Liver (tissue), 9 donors: ENCODE data around the gene EML2. TPM values are rescaled to one million over a fixed set of nuclear protein-coding genes. Genes with fewer than 3 reads are reported as not detected.

Source experiments
- DNase-seq: peaks from one replicate; pipeline ENCODE4 v3.0.0-alpha.2; 2017; ENCODE audit warnings: low spot score
- H3K27ac ChIP-seq, 2 donors: one replicate each; pipeline ENCODE4 v1.7.0; 2013; ENCODE audit warnings: inconsistent platforms in 2 of 2, low read length in 2 of 2, control low read depth in 1 of 2, low read depth in 1 of 2, mild to moderate bottlenecking in 1 of 2
- H3K27me3 ChIP-seq, 4 donors: one replicate each; pipeline versions ENCODE4 v1.6.1 to v1.7.0; 2013; ENCODE audit warnings: low read length in 3 of 4, inconsistent platforms in 1 of 4, mild to moderate bottlenecking in 1 of 4, moderate library complexity in 1 of 4; ENCODE audit not compliant: control insufficient read depth in 4 of 4, insufficient read depth in 4 of 4
- H3K36me3 ChIP-seq, 4 donors: one replicate each; pipeline versions ENCODE4 v1.6.1 to v1.7.0; 2013; ENCODE audit warnings: low read length in 3 of 4, mild to moderate bottlenecking in 3 of 4, low read depth in 1 of 4, moderate library complexity in 1 of 4; ENCODE audit not compliant: control insufficient read depth in 4 of 4, insufficient read depth in 3 of 4
- H3K4me1 ChIP-seq, 4 donors: one replicate each; pipeline versions ENCODE4 v1.6.1 to v1.7.0; 2013; ENCODE audit warnings: low read length in 3 of 4, mild to moderate bottlenecking in 3 of 4, moderate library complexity in 1 of 4; ENCODE audit not compliant: control insufficient read depth in 4 of 4, insufficient read depth in 4 of 4
- H3K4me3 ChIP-seq, 3 donors: one replicate each; pipeline versions ENCODE4 v1.6.1 to v1.7.0; 2013; ENCODE audit warnings: low read length in 3 of 3, control low read depth in 1 of 3, low read depth in 1 of 3, mild to moderate bottlenecking in 1 of 3
- H3K9ac ChIP-seq, 2 donors: one replicate each; pipeline ENCODE4 v1.7.0; 2013; ENCODE audit warnings: low read length in 2 of 2, mild to moderate bottlenecking in 2 of 2, moderate library complexity in 2 of 2, control low read depth in 1 of 2, low read depth in 1 of 2
- H3K9me3 ChIP-seq, 4 donors: one replicate each; pipeline versions ENCODE4 v1.6.1 to v1.7.0; 2013; ENCODE audit warnings: low read length in 3 of 4; ENCODE audit not compliant: control insufficient read depth in 4 of 4
- EGR1 ChIP-seq, 2 donors: IDR thresholded peaks; 2 replicates each; pipeline ENCODE4 v1.6.1; 2016 to 2018; ENCODE audit warnings: antibody characterized with exemption in 2 of 2, low read depth in 2 of 2
- FOXA1 ChIP-seq: IDR thresholded peaks from 2 replicates; pipeline ENCODE4 v1.6.1; 2016; ENCODE audit warnings: antibody characterized with exemption
- FOXA2 ChIP-seq: IDR thresholded peaks from 2 replicates; pipeline ENCODE4 v1.6.1; 2016; ENCODE audit warnings: antibody characterized with exemption
- GABPA ChIP-seq, 2 donors: IDR thresholded peaks in 1 of 2; conservative IDR thresholded peaks in 1 of 2; 2 replicates each; pipeline ENCODE4 v1.6.1; 2016; ENCODE audit warnings: antibody characterized with exemption in 2 of 2, mild to moderate bottlenecking in 1 of 2, moderate library complexity in 1 of 2
- HNF4A ChIP-seq, 2 donors: conservative IDR thresholded peaks; 2 replicates each; pipeline ENCODE4 v1.6.1; 2016; ENCODE audit warnings: antibody characterized with exemption in 2 of 2, mild to moderate bottlenecking in 2 of 2
- HNF4G ChIP-seq: IDR thresholded peaks from 2 replicates; pipeline ENCODE4 v1.6.1; 2016; ENCODE audit warnings: antibody characterized with exemption
- JUND ChIP-seq, 2 donors: IDR thresholded peaks; 2 replicates each; pipeline ENCODE4 v1.6.1; 2016; ENCODE audit warnings: antibody characterized with exemption in 2 of 2
- NR2F2 ChIP-seq: IDR thresholded peaks from 2 replicates; pipeline ENCODE4 v1.6.1; 2016; ENCODE audit warnings: antibody characterized with exemption
- RAD21 ChIP-seq, 2 donors: IDR thresholded peaks; 2 replicates each; pipeline ENCODE4 v1.6.1; 2016; ENCODE audit warnings: antibody characterized with exemption in 2 of 2, mild to moderate bottlenecking in 2 of 2
- RXRA ChIP-seq, 2 donors: IDR thresholded peaks; 2 replicates each; pipeline ENCODE4 v1.6.1; 2017 to 2018; ENCODE audit warnings: antibody characterized with exemption in 2 of 2, mild to moderate bottlenecking in 1 of 2
- SP1 ChIP-seq: IDR thresholded peaks from 2 replicates; pipeline ENCODE4 v1.6.1; 2018; ENCODE audit warnings: antibody characterized with exemption, mild to moderate bottlenecking
- TAF1 ChIP-seq: conservative IDR thresholded peaks from 2 replicates; pipeline ENCODE4 v1.6.1; 2016; ENCODE audit warnings: antibody characterized with exemption, mild to moderate bottlenecking
- YY1 ChIP-seq: IDR thresholded peaks from 2 replicates; pipeline ENCODE4 v1.6.1; 2016; ENCODE audit warnings: antibody characterized with exemption, mild to moderate bottlenecking
- WGBS: extraction: QIAGEN DNeasy Blood & Tissue Kit; methylation state at CpG from one replicate; pipeline ENCODE4 v1.1.7; 2013; 5-methylcytosine and 5-hydroxymethylcytosine counted together
- polyA plus RNA-seq, 2 donors: library from polyadenylated mRNA; stranded (reverse) in 1 of 2; unstranded in 1 of 2; fragments of 200-250 nt in 1 of 2; fragments of >200 nt in 1 of 2; fragmentation: Nextera tagmentation in 1 of 2; extraction: Ambion mirVana in 1 of 2; gene quantifications; one replicate each; pipeline versions ENCODE4 v1.2.1 to v1.2.3, GENCODE V29; 2013 to 2015
- total RNA-seq, 2 donors: library from RNA; depleted of rRNA; stranded (reverse); fragments of >200 nt; gene quantifications; one replicate each; pipeline ENCODE4 v1.2.3, GENCODE V29; 2014
- TF ChIP-seq, protein P1 (sequence below): IDR thresholded peaks from 2 replicates; pipeline ENCODE4 v1.6.1; 2016; ENCODE audit warnings: antibody characterized with exemption
- TF ChIP-seq, protein P2 (sequence below): fragments of 150-350 bp; IDR thresholded peaks from 2 replicates; pipeline ENCODE4 v1.5.1; 2017; ENCODE audit warnings: improper control_type of control experiment, low read depth, low read length; ENCODE audit not compliant: missing input control
- TF ChIP-seq, protein P3 (sequence below): IDR thresholded peaks from 2 replicates; pipeline ENCODE4 v1.6.1; 2016; ENCODE audit warnings: antibody characterized with exemption, mild to moderate bottlenecking
- TF ChIP-seq, protein P4 (sequence below): IDR thresholded peaks from 2 replicates; pipeline ENCODE4 v1.6.1; 2016; ENCODE audit warnings: antibody characterized with exemption
- TF ChIP-seq, protein P5 (sequence below): IDR thresholded peaks from 2 replicates; pipeline ENCODE4 v1.6.1; 2016; ENCODE audit warnings: antibody characterized with exemption
- donor health status: healthy.
- donor health status: healthy.
- donor health status: healthy.
- donor health status: healthy.
- donor health status: healthy.

Gene EML2
- total and polyA plus RNA-seq, 4 donors = 1.1 to 10.4 (median 9.0) TPM

DNA sequence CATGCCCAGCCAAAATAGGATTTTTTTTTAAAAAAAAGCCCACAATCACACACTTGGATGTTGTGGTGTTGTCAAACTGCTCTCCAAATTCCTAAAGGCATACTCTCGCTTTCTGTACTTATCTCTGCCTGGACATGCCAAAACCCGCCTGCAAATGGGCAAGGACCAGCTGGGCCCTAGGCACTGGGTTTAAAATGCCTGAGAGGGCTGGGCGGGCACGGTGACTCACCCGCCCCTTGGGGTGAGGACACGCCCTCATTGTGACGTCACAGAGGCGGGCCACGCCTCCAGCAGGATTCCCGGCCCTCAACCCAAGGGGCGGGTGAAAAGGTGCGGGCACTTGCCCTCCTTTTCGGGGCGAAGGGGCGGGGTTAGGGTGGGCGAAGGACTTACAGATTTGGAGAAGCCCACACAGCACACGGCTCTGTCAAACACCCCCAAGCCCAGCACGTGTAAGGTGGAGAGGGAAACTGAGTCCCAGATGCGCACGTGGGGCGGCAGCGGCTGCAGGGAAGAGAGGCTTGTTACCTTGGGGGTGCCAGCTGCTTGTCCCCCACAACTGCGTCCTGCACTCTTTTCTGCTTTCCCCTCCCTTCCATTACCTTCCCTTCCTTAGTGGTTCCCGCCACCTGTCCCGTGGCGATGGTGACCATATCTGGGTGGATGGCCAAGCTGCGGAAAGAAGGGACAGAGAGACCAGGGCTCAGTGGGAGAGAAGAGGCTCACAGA lies 6.6 kb downstream of the EML2 start:
- H3K4me3 ChIP-seq = no peak overlapping the region
- H3K27me3 ChIP-seq = no peaks in the 10 kb centered on the region
- TF ChIP-seq SP1 (no peak), JUND (IDR thresholded peaks at IDR 0.05) (peak; percentile 31 to 36)
- WGBS = 66% methylated on average over 27 of the region's 27 CpGs
- DNase-seq = peak; percentile 57
- no peak overlapping the region for H3K27ac ChIP-seq
- H3K4me1 ChIP-seq = no peaks in the 10 kb centered on the region
- peaks cover 0 to 7% (median 3%) of the 10 kb centered on the region in 4 donors for H3K36me3 ChIP-seq
- H3K9ac ChIP-seq = no peak overlapping the region
- H3K9me3 ChIP-seq = no peaks in the 10 kb centered on the region

DNA sequence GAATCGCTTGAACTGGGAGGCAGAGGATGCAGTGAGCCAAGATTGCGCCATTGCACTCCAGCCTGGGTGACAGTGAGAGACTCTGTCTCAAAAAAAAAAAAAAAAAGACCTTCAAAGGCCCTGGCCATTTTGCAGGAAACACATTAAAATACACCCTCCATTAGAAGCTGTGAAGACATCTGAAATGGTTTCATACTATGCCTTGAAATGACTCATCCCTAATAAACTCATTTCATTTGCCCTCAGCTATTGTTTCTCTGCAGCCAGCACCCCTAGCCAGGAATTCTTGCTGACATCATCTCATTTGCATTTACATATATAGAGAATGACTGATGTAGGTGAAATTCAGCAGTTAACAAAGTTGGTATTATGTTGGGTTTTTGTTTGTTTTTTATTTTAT lies 8.7 kb downstream of the EML2 start:
- no peak overlapping the region for H3K9ac ChIP-seq
- no peaks in the 10 kb centered on the region for H3K27me3 ChIP-seq
- peaks cover 0 to 7% (median 3%) of the 10 kb centered on the region in 4 donors for H3K36me3 ChIP-seq
- H3K4me3 ChIP-seq = no peak overlapping the region
- WGBS = 88% methylated on average over 2 of the region's 2 CpGs
- TF ChIP-seq TAF1 = no peak
- no peak for TF ChIP-seq NR2F2
- TF ChIP-seq GABPA (IDR thresholded peaks at IDR 0.05 in 1 of 2, conservative IDR thresholded peaks at IDR 0.05 in 1 of 2) = no peak
- no peak for TF ChIP-seq HNF4G
- no peak for TF ChIP-seq RXRA (IDR thresholded peaks at IDR 0.05)
- no peak for TF ChIP-seq FOXA2
- no peak for TF ChIP-seq JUND (IDR thresholded peaks at IDR 0.05)
- TF ChIP-seq RAD21 (IDR thresholded peaks at IDR 0.05) = no peak
- no peak for TF ChIP-seq FOXA1
- TF ChIP-seq, protein P1, sequence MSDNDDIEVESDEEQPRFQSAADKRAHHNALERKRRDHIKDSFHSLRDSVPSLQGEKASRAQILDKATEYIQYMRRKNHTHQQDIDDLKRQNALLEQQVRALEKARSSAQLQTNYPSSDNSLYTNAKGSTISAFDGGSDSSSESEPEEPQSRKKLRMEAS = no peak
- TF ChIP-seq YY1 = no peak
- TF ChIP-seq HNF4A (conservative IDR thresholded peaks at IDR 0.05) = no peak
- TF ChIP-seq, protein P2, sequence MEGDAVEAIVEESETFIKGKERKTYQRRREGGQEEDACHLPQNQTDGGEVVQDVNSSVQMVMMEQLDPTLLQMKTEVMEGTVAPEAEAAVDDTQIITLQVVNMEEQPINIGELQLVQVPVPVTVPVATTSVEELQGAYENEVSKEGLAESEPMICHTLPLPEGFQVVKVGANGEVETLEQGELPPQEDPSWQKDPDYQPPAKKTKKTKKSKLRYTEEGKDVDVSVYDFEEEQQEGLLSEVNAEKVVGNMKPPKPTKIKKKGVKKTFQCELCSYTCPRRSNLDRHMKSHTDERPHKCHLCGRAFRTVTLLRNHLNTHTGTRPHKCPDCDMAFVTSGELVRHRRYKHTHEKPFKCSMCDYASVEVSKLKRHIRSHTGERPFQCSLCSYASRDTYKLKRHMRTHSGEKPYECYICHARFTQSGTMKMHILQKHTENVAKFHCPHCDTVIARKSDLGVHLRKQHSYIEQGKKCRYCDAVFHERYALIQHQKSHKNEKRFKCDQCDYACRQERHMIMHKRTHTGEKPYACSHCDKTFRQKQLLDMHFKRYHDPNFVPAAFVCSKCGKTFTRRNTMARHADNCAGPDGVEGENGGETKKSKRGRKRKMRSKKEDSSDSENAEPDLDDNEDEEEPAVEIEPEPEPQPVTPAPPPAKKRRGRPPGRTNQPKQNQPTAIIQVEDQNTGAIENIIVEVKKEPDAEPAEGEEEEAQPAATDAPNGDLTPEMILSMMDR = no peak
- TF ChIP-seq, protein P3, sequence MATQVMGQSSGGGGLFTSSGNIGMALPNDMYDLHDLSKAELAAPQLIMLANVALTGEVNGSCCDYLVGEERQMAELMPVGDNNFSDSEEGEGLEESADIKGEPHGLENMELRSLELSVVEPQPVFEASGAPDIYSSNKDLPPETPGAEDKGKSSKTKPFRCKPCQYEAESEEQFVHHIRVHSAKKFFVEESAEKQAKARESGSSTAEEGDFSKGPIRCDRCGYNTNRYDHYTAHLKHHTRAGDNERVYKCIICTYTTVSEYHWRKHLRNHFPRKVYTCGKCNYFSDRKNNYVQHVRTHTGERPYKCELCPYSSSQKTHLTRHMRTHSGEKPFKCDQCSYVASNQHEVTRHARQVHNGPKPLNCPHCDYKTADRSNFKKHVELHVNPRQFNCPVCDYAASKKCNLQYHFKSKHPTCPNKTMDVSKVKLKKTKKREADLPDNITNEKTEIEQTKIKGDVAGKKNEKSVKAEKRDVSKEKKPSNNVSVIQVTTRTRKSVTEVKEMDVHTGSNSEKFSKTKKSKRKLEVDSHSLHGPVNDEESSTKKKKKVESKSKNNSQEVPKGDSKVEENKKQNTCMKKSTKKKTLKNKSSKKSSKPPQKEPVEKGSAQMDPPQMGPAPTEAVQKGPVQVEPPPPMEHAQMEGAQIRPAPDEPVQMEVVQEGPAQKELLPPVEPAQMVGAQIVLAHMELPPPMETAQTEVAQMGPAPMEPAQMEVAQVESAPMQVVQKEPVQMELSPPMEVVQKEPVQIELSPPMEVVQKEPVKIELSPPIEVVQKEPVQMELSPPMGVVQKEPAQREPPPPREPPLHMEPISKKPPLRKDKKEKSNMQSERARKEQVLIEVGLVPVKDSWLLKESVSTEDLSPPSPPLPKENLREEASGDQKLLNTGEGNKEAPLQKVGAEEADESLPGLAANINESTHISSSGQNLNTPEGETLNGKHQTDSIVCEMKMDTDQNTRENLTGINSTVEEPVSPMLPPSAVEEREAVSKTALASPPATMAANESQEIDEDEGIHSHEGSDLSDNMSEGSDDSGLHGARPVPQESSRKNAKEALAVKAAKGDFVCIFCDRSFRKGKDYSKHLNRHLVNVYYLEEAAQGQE = no peak
- TF ChIP-seq, protein P4, sequence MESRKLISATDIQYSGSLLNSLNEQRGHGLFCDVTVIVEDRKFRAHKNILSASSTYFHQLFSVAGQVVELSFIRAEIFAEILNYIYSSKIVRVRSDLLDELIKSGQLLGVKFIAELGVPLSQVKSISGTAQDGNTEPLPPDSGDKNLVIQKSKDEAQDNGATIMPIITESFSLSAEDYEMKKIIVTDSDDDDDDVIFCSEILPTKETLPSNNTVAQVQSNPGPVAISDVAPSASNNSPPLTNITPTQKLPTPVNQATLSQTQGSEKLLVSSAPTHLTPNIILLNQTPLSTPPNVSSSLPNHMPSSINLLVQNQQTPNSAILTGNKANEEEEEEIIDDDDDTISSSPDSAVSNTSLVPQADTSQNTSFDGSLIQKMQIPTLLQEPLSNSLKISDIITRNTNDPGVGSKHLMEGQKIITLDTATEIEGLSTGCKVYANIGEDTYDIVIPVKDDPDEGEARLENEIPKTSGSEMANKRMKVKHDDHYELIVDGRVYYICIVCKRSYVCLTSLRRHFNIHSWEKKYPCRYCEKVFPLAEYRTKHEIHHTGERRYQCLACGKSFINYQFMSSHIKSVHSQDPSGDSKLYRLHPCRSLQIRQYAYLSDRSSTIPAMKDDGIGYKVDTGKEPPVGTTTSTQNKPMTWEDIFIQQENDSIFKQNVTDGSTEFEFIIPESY = no peak
- no peak for TF ChIP-seq EGR1 (IDR thresholded peaks at IDR 0.05; ENCODE audit: low read depth in 2 of 2)
- TF ChIP-seq, protein P5, sequence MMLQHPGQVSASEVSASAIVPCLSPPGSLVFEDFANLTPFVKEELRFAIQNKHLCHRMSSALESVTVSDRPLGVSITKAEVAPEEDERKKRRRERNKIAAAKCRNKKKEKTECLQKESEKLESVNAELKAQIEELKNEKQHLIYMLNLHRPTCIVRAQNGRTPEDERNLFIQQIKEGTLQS = no peak
- TF ChIP-seq SP1 = no peak
- H3K27ac ChIP-seq = no peak overlapping the region
- DNase-seq = no peak
- H3K9me3 ChIP-seq = no peaks in the 10 kb centered on the region
- H3K4me1 ChIP-seq = no peaks in the 10 kb centered on the region
